Peyer's patch (tissue), 4 donors: Measurements from ENCODE around the gene STEAP2.

ENCODE experiments used
- POLR2A ChIP-seq, 2 donors: fragments of 450-650 bp; IDR thresholded peaks; one replicate each; pipeline ENCODE4 v1.5.1; 2017; ENCODE audit warnings: antibody characterized with exemption in 2 of 2, mild to moderate bottlenecking in 2 of 2, moderate library complexity in 2 of 2
- TF ChIP-seq, protein P1 (sequence below), 6 experiments: fragments of 450-650 bp in 4 of 6; fragments of 200-600 bp in 2 of 6; sonication (generic) in 1 of 6; IDR thresholded peaks; one replicate each; pipeline ENCODE4 v1.5.1; 2017 to 2019; ENCODE audit warnings: antibody characterized with exemption in 6 of 6, mild to moderate bottlenecking in 3 of 6, moderate library complexity in 1 of 6

DNA sequence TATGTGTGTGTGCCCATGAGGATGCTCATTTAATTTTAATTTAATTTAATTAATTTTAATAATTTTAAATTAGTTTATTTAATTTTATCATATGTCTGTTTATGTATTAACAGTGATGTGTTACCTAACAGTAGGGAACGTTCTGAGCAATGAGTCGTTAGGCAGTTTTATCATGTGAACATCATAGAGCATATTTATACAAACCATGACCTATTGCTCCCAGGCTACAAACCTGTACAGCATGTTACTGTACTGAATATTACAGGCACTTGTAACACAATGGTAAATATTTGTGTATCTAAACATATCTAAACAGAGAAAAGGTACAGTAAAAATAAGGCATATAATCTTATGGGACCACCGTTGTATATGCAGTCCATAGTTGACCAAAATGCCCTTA lies 19.8 kb downstream of the STEAP2 start:
- no peak for TF ChIP-seq POLR2A (IDR thresholded peaks at IDR 0.05)
- TF ChIP-seq, protein P1, sequence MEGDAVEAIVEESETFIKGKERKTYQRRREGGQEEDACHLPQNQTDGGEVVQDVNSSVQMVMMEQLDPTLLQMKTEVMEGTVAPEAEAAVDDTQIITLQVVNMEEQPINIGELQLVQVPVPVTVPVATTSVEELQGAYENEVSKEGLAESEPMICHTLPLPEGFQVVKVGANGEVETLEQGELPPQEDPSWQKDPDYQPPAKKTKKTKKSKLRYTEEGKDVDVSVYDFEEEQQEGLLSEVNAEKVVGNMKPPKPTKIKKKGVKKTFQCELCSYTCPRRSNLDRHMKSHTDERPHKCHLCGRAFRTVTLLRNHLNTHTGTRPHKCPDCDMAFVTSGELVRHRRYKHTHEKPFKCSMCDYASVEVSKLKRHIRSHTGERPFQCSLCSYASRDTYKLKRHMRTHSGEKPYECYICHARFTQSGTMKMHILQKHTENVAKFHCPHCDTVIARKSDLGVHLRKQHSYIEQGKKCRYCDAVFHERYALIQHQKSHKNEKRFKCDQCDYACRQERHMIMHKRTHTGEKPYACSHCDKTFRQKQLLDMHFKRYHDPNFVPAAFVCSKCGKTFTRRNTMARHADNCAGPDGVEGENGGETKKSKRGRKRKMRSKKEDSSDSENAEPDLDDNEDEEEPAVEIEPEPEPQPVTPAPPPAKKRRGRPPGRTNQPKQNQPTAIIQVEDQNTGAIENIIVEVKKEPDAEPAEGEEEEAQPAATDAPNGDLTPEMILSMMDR (IDR thresholded peaks at IDR 0.05): no peak
